ENCODE results near the gene CCDC197. TPM values are rescaled to one million over a fixed set of nuclear protein-coding genes. Genes with fewer than 3 reads are reported as not detected.

The CCDC197 gene
- total RNA-seq, 1 donor from 2014 or later = not detected

Small RNAs within 50 kb of the gene (small RNA-seq; reads per million reads assigned to genes)
- not detected for gene MIR4506 (ENCODE audit: low replicate concordance)

Other genes starting within 250 kb of the CCDC197 start
- gene PRIMA1, start 208.8 kb upstream of the CCDC197 start, total RNA-seq = 2.4 TPM
- 0.31 TPM for gene FAM181A, start 70.0 kb upstream of the CCDC197 start, total RNA-seq
- gene ASB2, start 20.7 kb upstream of the CCDC197 start, total RNA-seq = 69.5 TPM
- gene OTUB2, start 29.0 kb downstream of the CCDC197 start, total RNA-seq = 0.41 TPM
- gene DDX24, start 83.9 kb downstream of the CCDC197 start, total RNA-seq = 118 TPM
- gene IFI27L1, start 84.0 kb downstream of the CCDC197 start, total RNA-seq = 5.0 TPM
- gene IFI27, start 113.4 kb downstream of the CCDC197 start, total RNA-seq = 22.2 TPM
- gene IFI27L2, start 132.3 kb downstream of the CCDC197 start, total RNA-seq = 8.8 TPM
- gene PPP4R4, start 177.0 kb downstream of the CCDC197 start, total RNA-seq = 0.82 TPM

All from tongue (tissue), 2 donors.